H1 (cell line): ENCODE data around the gene TEX29. TPM values are rescaled to one million over a fixed set of nuclear protein-coding genes. Genes with fewer than 3 reads are reported as not detected.

Experiments
- CTCF ChIA-PET: fragments of 300-600 bp; sonication (Branson Sonifier 250); formaldehyde crosslinking; loops from one replicate; lab custom pipeline; 2021; ENCODE audit not compliant: partially characterized antibody; lab: Charles Lee
- POLR2A ChIA-PET: fragments of 300-600 bp; sonication (Branson Sonifier 250); formaldehyde crosslinking; loops from one replicate; lab custom pipeline; 2021; ENCODE audit warnings: inconsistent platforms; ENCODE audit not compliant: partially characterized antibody; lab: Charles Lee
- DNase-seq, 2 experiments: peaks; one replicate each; pipeline versions ENCODE4 v3.0.0 to v3.0.0-alpha.2; 2010 to 2022; ENCODE audit warnings: low spot score in 2 of 2, low read depth in 1 of 2, mixed read lengths in 1 of 2
- FAIRE-seq: peaks from 2 replicates; lab custom pipeline; 2011; peaks lifted over from hg19 to GRCh38; lab: Jason Lieb, UNC
- H2AFZ ChIP-seq: 2 replicates; pipeline ENCODE4 v1.8.1; 2012; ENCODE audit warnings: low read length, inconsistent platforms
- H2AK5ac ChIP-seq: 2 replicates; pipeline ENCODE4 v1.6.1; 2013; ENCODE audit warnings: low read depth, low read length
- H2BK120ac ChIP-seq: replicated peaks from 2 replicates; pipeline ENCODE3; 2013; ENCODE audit warnings: low read depth, low read length, inconsistent platforms
- H2BK12ac ChIP-seq: 2 replicates; pipeline ENCODE4 v1.6.1; 2013; ENCODE audit warnings: low read depth, low read length
- H2BK15ac ChIP-seq: 2 replicates; pipeline ENCODE4 v1.6.1; 2013; ENCODE audit warnings: low read length
- H2BK20ac ChIP-seq: 2 replicates; pipeline ENCODE4 v1.6.1; 2013; ENCODE audit warnings: low read length
- H2BK5ac ChIP-seq: 2 replicates; pipeline ENCODE4 v1.6.1; 2013; ENCODE audit warnings: low read depth, low read length
- H3K14ac ChIP-seq: 2 replicates; pipeline ENCODE4 v1.6.1; 2013; ENCODE audit warnings: inconsistent platforms; ENCODE audit not compliant: insufficient read length
- H3K18ac ChIP-seq: 2 replicates; pipeline ENCODE4 v1.6.1; 2013; ENCODE audit warnings: low read length; ENCODE audit errors: extremely low read depth
- H3K23ac ChIP-seq: 2 replicates; pipeline ENCODE4 v1.6.1; 2013; ENCODE audit warnings: inconsistent platforms; ENCODE audit not compliant: insufficient read length
- H3K23me2 ChIP-seq: 2 replicates; pipeline ENCODE4 v1.6.1; 2013; ENCODE audit warnings: low read depth, low read length
- H3K27ac ChIP-seq: 2 replicates; pipeline ENCODE4 v1.6.1; 2011; ENCODE audit warnings: low read depth, low read length, inconsistent platforms
- H3K27me3 ChIP-seq, 4 experiments: replicated peaks in 1 of 4; 1 replicate in 1 of 4; 2 replicates in 3 of 4; pipeline versions ENCODE4 v1.6.1 to v1.8.1; 2011 to 2013; ENCODE audit warnings: low read length in 3 of 4, mild to moderate bottlenecking in 3 of 4, inconsistent platforms in 2 of 4, mixed read lengths in 2 of 4, moderate library complexity in 1 of 4; ENCODE audit not compliant: control insufficient read depth in 3 of 4, insufficient read depth in 3 of 4; ENCODE audit errors: extremely low read depth in 1 of 4
- H3K36me3 ChIP-seq, 4 experiments: 2 replicates each; pipeline versions ENCODE4 v1.6.1 to v1.8.1; 2011 to 2013; ENCODE audit warnings: mild to moderate bottlenecking in 4 of 4, low read length in 3 of 4, moderate library complexity in 2 of 4, control low read depth in 1 of 4, inconsistent platforms in 1 of 4; ENCODE audit not compliant: insufficient read depth in 4 of 4, control insufficient read depth in 2 of 4
- H3K4ac ChIP-seq: replicated peaks from 2 replicates; pipeline ENCODE3; 2013; ENCODE audit warnings: low read length, low read depth, mixed read lengths, inconsistent platforms; ENCODE audit not compliant: insufficient read length
- H3K4me1 ChIP-seq, 4 experiments: replicated peaks in 1 of 4; 1 replicate in 1 of 4; 2 replicates in 3 of 4; pipeline versions ENCODE4 v1.6.1 to v1.8.1; 2011 to 2013; ENCODE audit warnings: low read length in 3 of 4, inconsistent platforms in 2 of 4, mixed read lengths in 1 of 4; ENCODE audit not compliant: insufficient read depth in 4 of 4, control insufficient read depth in 3 of 4
- H3K4me2 ChIP-seq, 2 experiments: 2 replicates each; pipeline versions ENCODE4 v1.6.1 to v1.8.1; 2011 to 2013; ENCODE audit warnings: low read depth in 2 of 2, low read length in 2 of 2, control low read depth in 1 of 2, inconsistent platforms in 1 of 2, mild to moderate bottlenecking in 1 of 2; ENCODE audit not compliant: insufficient read depth in 1 of 2
- H3K4me3 ChIP-seq, 4 experiments: fragments of 200-600, 300-600 bp in 1 of 4; sonication (generic), shearing (Covaris generic), sonication (Bioruptor Twin) in 1 of 4; 2 replicates each; pipeline versions ENCODE4 v1.5.1 to v1.8.1; 2011 to 2016; ENCODE audit warnings: low read length in 4 of 4, low read depth in 3 of 4, control low read depth in 2 of 4, inconsistent platforms in 2 of 4, mild to moderate bottlenecking in 2 of 4, mixed read lengths in 1 of 4, moderate library complexity in 1 of 4; ENCODE audit not compliant: insufficient read depth in 2 of 4; ENCODE audit errors: extremely low read depth in 1 of 4
- H3K56ac ChIP-seq: replicated peaks from 2 replicates; pipeline ENCODE3; 2013; ENCODE audit warnings: low read depth, mild to moderate bottlenecking, mixed read lengths, low read length, inconsistent platforms; ENCODE audit not compliant: insufficient read length
- H3K79me1 ChIP-seq: 2 replicates; pipeline ENCODE4 v1.6.1; 2013; ENCODE audit warnings: low read depth, low read length, control low read depth
- H3K79me2 ChIP-seq, 2 experiments: 2 replicates each; pipeline versions ENCODE4 v1.6.1 to v1.8.1; 2012 to 2013; ENCODE audit warnings: low read length in 2 of 2, mild to moderate bottlenecking in 2 of 2, inconsistent platforms in 1 of 2; ENCODE audit not compliant: insufficient read depth in 2 of 2, control insufficient read depth in 1 of 2
- H3K9ac ChIP-seq, 4 experiments: replicated peaks in 1 of 4; 1 replicate in 1 of 4; 2 replicates in 3 of 4; pipeline versions ENCODE4 v1.6.1 to v1.8.1; 2011 to 2013; ENCODE audit warnings: low read depth in 3 of 4, low read length in 3 of 4, control low read depth in 2 of 4, mild to moderate bottlenecking in 2 of 4, moderate library complexity in 2 of 4, inconsistent platforms in 1 of 4; ENCODE audit errors: extremely low read depth in 1 of 4
- H3K9me3 ChIP-seq, 2 experiments: 2 replicates each; pipeline versions ENCODE4 v1.6.1 to v1.8.1; 2012 to 2013; ENCODE audit warnings: mild to moderate bottlenecking in 2 of 2, moderate library complexity in 2 of 2, control low read depth in 1 of 2, inconsistent platforms in 1 of 2, low read depth in 1 of 2, low read length in 1 of 2, mixed read lengths in 1 of 2; ENCODE audit not compliant: insufficient read depth in 2 of 2
- H4K20me1 ChIP-seq, 2 experiments: replicated peaks in 1 of 2; 2 replicates each; pipeline versions ENCODE3 to v1.8.1; 2011 to 2013; ENCODE audit warnings: inconsistent platforms in 2 of 2, low read length in 2 of 2, mild to moderate bottlenecking in 1 of 2; ENCODE audit not compliant: insufficient read depth in 2 of 2, control insufficient read depth in 1 of 2
- H4K5ac ChIP-seq: 2 replicates; pipeline ENCODE4 v1.6.1; 2013; ENCODE audit warnings: low read length, low read depth, mixed read lengths, inconsistent platforms; ENCODE audit not compliant: insufficient read length
- H4K8ac ChIP-seq: 2 replicates; pipeline ENCODE4 v1.8.0; 2013; ENCODE audit warnings: mild to moderate bottlenecking, moderate library complexity, low read length, inconsistent platforms; ENCODE audit not compliant: insufficient read depth; ENCODE audit errors: extremely low read depth
- H4K91ac ChIP-seq: replicated peaks from 2 replicates; pipeline ENCODE3; 2013; ENCODE audit warnings: low read length, mixed read lengths, inconsistent platforms; ENCODE audit not compliant: insufficient read length
- CEBPB ChIP-seq: IDR thresholded peaks from 2 replicates; pipeline ENCODE4 v1.6.1; 2012; ENCODE audit warnings: low read depth, low read length
- EP300 ChIP-seq, 2 experiments: IDR thresholded peaks; 1 replicate in 1 of 2; 2 replicates in 1 of 2; pipeline ENCODE4 v1.6.1; 2011 to 2012; ENCODE audit warnings: low read depth in 2 of 2, low read length in 2 of 2, mild to moderate bottlenecking in 2 of 2, borderline replicate concordance in 1 of 2, inconsistent platforms in 1 of 2, moderate library complexity in 1 of 2
- FOSL1 ChIP-seq: IDR thresholded peaks from 2 replicates; pipeline ENCODE4 v1.6.1; 2011; ENCODE audit warnings: mild to moderate bottlenecking, low read depth, low read length, moderate library complexity; ENCODE audit not compliant: insufficient read depth
- GTF2F1 ChIP-seq: IDR thresholded peaks from 2 replicates; pipeline ENCODE4 v1.6.1; 2012; ENCODE audit warnings: low read depth, low read length, improper control_type of control experiment, borderline replicate concordance
- JUN ChIP-seq: IDR thresholded peaks from 2 replicates; pipeline ENCODE4 v1.6.1; 2011; ENCODE audit warnings: low read depth, mild to moderate bottlenecking, improper control_type of control experiment, low read length
- KDM5A ChIP-seq: fragments of 200-600 bp; IDR thresholded peaks from 2 replicates; pipeline ENCODE4 v1.7.1; 2012; ENCODE audit warnings: mild to moderate bottlenecking, low read length, inconsistent platforms, mixed read lengths
- PHF8 ChIP-seq: fragments of 200-600 bp; sonication (generic); conservative IDR thresholded peaks from 2 replicates; pipeline ENCODE4 v1.7.1; 2012; ENCODE audit warnings: low read depth, mild to moderate bottlenecking, inconsistent platforms, low read length, moderate library complexity
- RAD21 ChIP-seq, 2 experiments: IDR thresholded peaks in 1 of 2; conservative IDR thresholded peaks in 1 of 2; 2 replicates each; pipeline ENCODE4 v1.6.1; 2011; ENCODE audit warnings: low read depth in 2 of 2, low read length in 2 of 2, improper control_type of control experiment in 1 of 2, inconsistent platforms in 1 of 2, mild to moderate bottlenecking in 1 of 2, moderate library complexity in 1 of 2
- RNF2 ChIP-seq: fragments of 200-900, 300-1000 bp; sonication (generic); IDR thresholded peaks from 2 replicates; pipeline ENCODE4 v1.7.1; 2016; ENCODE audit warnings: borderline replicate concordance, low read depth, mild to moderate bottlenecking, antibody characterized with exemption, low read length; ENCODE audit not compliant: poor library complexity, severe bottlenecking; ENCODE audit errors: missing control alignments
- SAP30 ChIP-seq: fragments of 300-600 bp; sonication (generic); IDR thresholded peaks from 2 replicates; pipeline ENCODE4 v1.7.1; 2012; ENCODE audit warnings: low read length, moderate library complexity, mild to moderate bottlenecking, inconsistent platforms; ENCODE audit not compliant: insufficient read depth, insufficient replicate concordance
- SIRT6 ChIP-seq: IDR thresholded peaks from one replicate; pipeline ENCODE4 v1.7.1; 2012; ENCODE audit warnings: low read length, inconsistent platforms
- SRF ChIP-seq: IDR thresholded peaks from 2 replicates; pipeline ENCODE4 v1.6.1; 2011; ENCODE audit warnings: mild to moderate bottlenecking, low read depth, low read length, moderate library complexity
- WGBS, 2 experiments: shearing (Covaris generic) in 1 of 2; methylation state at CpG; one replicate each; pipeline versions ENCODE4 v1.1.6 to v1.1.7; 2013 to 2015; ENCODE audit warnings: low lambda C conversion rate in 2 of 2, mixed read lengths in 2 of 2, inconsistent platforms in 1 of 2, low coverage in 1 of 2, missing lambda C conversion rate in 1 of 2; ENCODE audit not compliant: insufficient replicate concordance in 2 of 2, insufficient coverage in 1 of 2, insufficient read length in 1 of 2; ENCODE audit errors: extremely low coverage in 1 of 2, missing lambda C conversion rate in 1 of 2; 5-methylcytosine and 5-hydroxymethylcytosine counted together
- polyA plus RNA-seq, 7 experiments: library from polyadenylated mRNA; depleted of rRNA in 3 of 7; stranded (reverse) in 5 of 7; unstranded in 2 of 7; fragments of >200 nt in 5 of 7; fragments of 200-250 nt in 2 of 7; gene quantifications; 1 replicate in 5 of 7; 2 replicates in 1 of 7; 4 replicates in 1 of 7; pipeline versions ENCODE4 v1.2.1 to v1.2.3, GENCODE V29; 2011 to 2013; ENCODE audit warnings: missing spikeins in 2 of 7, mixed read lengths in 2 of 7
- total RNA-seq: library from RNA; stranded (reverse); fragmentation: NEBNext Ultra II Directional; extraction: Animal tissue kit (Norgen Biotek cat#: 25700); gene quantifications from 2 replicates; pipeline ENCODE4 v1.2.1, GENCODE V29; 2021

Gene TEX29
- total and polyA plus RNA-seq, 2 of the 8 experiments (the other 6 are each of a cell fraction or from before 2014, with no cell fraction given) = 0.08 TPM; not detected in 1

DNA sequence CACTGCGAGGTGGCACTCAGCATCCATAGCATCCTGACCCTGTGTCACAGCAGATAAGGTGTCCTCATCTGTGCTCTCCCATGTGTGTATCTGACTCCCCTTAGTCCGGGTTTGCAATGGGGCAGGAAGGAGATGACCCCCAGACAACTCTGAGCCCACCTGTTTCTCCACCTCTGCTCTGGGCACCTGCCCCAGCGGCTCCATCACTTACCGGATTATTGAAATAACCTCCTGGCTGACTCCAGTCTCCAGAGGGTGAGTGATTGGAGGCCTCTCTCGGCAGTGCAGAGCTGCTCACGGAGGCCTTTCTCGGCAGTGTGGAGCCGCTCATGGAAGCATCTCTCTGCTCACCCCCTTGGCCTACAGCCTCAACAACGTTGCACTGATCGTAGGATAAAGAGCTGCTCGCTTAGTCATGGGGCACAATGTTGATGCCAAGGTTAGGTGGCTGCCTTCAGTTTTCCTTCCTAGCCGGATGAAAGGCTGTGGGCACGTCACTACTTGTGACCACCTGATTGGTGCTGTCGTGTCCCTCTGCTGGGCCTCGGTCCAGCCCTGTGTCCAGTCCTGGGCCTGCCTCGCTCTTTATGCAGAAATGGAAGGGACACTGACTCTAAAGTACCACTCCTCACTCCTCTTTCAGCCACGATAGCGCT lies 67.6 kb downstream of the TEX29 start:
- H3K27me3 ChIP-seq = no peaks in the 10 kb centered on the region
- CTCF ChIA-PET = interaction anchor here (1.6 to 4.3 kb wide), 2 partner anchors 41 to 52 kb away, joined by 4 to 11 read pairs; no protein-coding TSS in a partner anchor
- H3K79me2 ChIP-seq = no peaks in the 10 kb centered on the region
- peaks cover 3% of the 10 kb centered on the region; the same call in 1 of the 2 replicates for H3K79me1 ChIP-seq
- H2AFZ ChIP-seq = no peak overlapping the region
- H3K4ac ChIP-seq = no peak overlapping the region
- H3K56ac ChIP-seq = no peak overlapping the region
- no peak overlapping the region for H3K4me3 ChIP-seq
- 89% methylated on average over 18 of the region's 18 CpGs; no CpG with 5 or more reads in 1 of the 2 experiments for WGBS, 2 experiments
- H2BK12ac ChIP-seq = no peak overlapping the region
- FAIRE-seq (no peak), DNase-seq (no peak)
- H4K5ac ChIP-seq = no peak overlapping the region
- POLR2A ChIA-PET = no interaction called here
- H4K8ac ChIP-seq = no peak overlapping the region
- H3K9me3 ChIP-seq = no peaks in the 10 kb centered on the region
- H3K27ac ChIP-seq = no peak overlapping the region
- H2AK5ac ChIP-seq = no peak overlapping the region
- H3K36me3 ChIP-seq = no peaks in the 10 kb centered on the region
- no peaks in the 10 kb centered on the region; a peak in 1 of 7 replicates for H3K4me1 ChIP-seq
- H3K14ac ChIP-seq = no peak overlapping the region
- no peak overlapping the region for H3K23ac ChIP-seq
- H3K18ac ChIP-seq = no peak overlapping the region
- no peak overlapping the region for H3K4me2 ChIP-seq
- H2BK120ac ChIP-seq = no peak overlapping the region
- 0 out of 2 replicates have a peak, but pooled peaks cover 5% of the 10 kb centered on the region for H3K23me2 ChIP-seq
- no peak overlapping the region for H3K9ac ChIP-seq
- H4K20me1 ChIP-seq = peaks cover 0 to 3% of the 10 kb centered on the region in 2 experiments
- no peak overlapping the region for H2BK5ac ChIP-seq
- H2BK20ac ChIP-seq = no peak overlapping the region
- no peak overlapping the region for H2BK15ac ChIP-seq
- H4K91ac ChIP-seq = no peak overlapping the region
- no peak for TF ChIP-seq EP300 (IDR thresholded peaks at IDR 0.05; ENCODE audit: borderline replicate concordance in 1 of 2, low read depth in 2 of 2, low read length in 2 of 2)
- TF ChIP-seq SAP30 = no peak
- no peak for TF ChIP-seq RNF2
- TF ChIP-seq FOSL1 = no peak
- no peak for TF ChIP-seq SIRT6
- TF ChIP-seq CEBPB = no peak
- TF ChIP-seq JUN = no peak
- TF ChIP-seq RAD21 (IDR thresholded peaks at IDR 0.05 in 1 of 2, conservative IDR thresholded peaks at IDR 0.05 in 1 of 2; ENCODE audit: low read depth in 2 of 2, low read length in 2 of 2) = no peak
- TF ChIP-seq SRF = no peak
- TF ChIP-seq GTF2F1 = no peak
- no peak for TF ChIP-seq PHF8
- TF ChIP-seq KDM5A = no peak
